Transverse colon (tissue), 3 donors: ENCODE measurements around the gene FAIM2.

ENCODE experiments used
- CTCF ChIP-seq, 5 experiments: fragments of 200-600 bp in 3 of 5; fragments of 450-650 bp in 2 of 5; sonication (generic) in 3 of 5; IDR thresholded peaks; 1 replicate in 2 of 5; 2 replicates in 3 of 5; pipeline ENCODE4 v1.5.1; 2016 to 2017; ENCODE audit warnings: antibody characterized with exemption in 5 of 5, inconsistent platforms in 3 of 5, mild to moderate bottlenecking in 2 of 5, moderate library complexity in 1 of 5
- POLR2A ChIP-seq: fragments of 450-650 bp; IDR thresholded peaks from one replicate; pipeline ENCODE4 v1.6.1; 2016; ENCODE audit warnings: antibody characterized with exemption, mild to moderate bottlenecking, moderate library complexity

GRCh38 chr12:49882248-49882850 lies 21.4 kb downstream of the FAIM2 start:
- TF ChIP-seq CTCF (IDR thresholded peaks at IDR 0.05), result no peak
- no peak for TF ChIP-seq POLR2A
